Measurements from ENCODE around the gene FGFR2. TPM values are rescaled to one million over a fixed set of nuclear protein-coding genes. Genes with fewer than 3 reads are reported as not detected.

The FGFR2 gene
- total RNA-seq, 4 donors from 2014 or later = 0.11 to 0.31 (median 0.22) TPM; not detected in 1

- Histone ChIP-seq H3K27ac (no peak overlapping the region), H3K36me3 (no peaks in the 10 kb centered on the region), H3K27me3 (no peaks in the 10 kb centered on the region), H3K4me1 (no peaks in the 10 kb centered on the region), H3K9me3 (no peaks in the 10 kb centered on the region), H3K4me3 (no peak overlapping the region)
- ATAC-seq (no peak), DNase-seq (no peak)
- in situ Hi-C loops (cut with MboI; ENCODE audit: low sequenced_read_pairs in 4 of 4) (no loop called here), intact Hi-C loops (cut with DNase I; ENCODE audit: low total_unique reads) (no loop called here)
- TF ChIP-seq POLR2A (IDR thresholded peaks at IDR 0.05) (no peak), CTCF (IDR thresholded peaks at IDR 0.05 in 4 of 5, conservative IDR thresholded peaks at IDR 0.05 in 1 of 5) (no peak)
Observed at GRCh38 chr10:121435099-121435875, 163.0 kb downstream of the FGFR2 start.

- in situ Hi-C loops (cut with MboI; ENCODE audit: low sequenced_read_pairs in 4 of 4) (no loop called here), intact Hi-C loops (cut with DNase I; ENCODE audit: low total_unique reads) (no loop called here)
- TF ChIP-seq POLR2A (IDR thresholded peaks at IDR 0.05) (no peak), CTCF (IDR thresholded peaks at IDR 0.05 in 4 of 5, conservative IDR thresholded peaks at IDR 0.05 in 1 of 5) (no peak)
- H3K27ac ChIP-seq = no peak overlapping the region
- ATAC-seq (no peak), DNase-seq (no peak)
- no peak overlapping the region for H3K4me3 ChIP-seq
- H3K36me3 ChIP-seq = no peaks in the 10 kb centered on the region
- H3K27me3 ChIP-seq = no peaks in the 10 kb centered on the region
- H3K9me3 ChIP-seq = no peaks in the 10 kb centered on the region
- H3K4me1 ChIP-seq = no peaks in the 10 kb centered on the region
Observed at GRCh38 chr10:121433965-121434364, 164.3 kb downstream of the FGFR2 start.

GRCh38 chr10:121428867-121429266 is 169.4 kb downstream of the FGFR2 start:
- H3K4me3 ChIP-seq = no peak overlapping the region
- DNase-seq (no peak), ATAC-seq (no peak)
- no peaks in the 10 kb centered on the region for H3K27me3 ChIP-seq
- intact Hi-C loops (cut with DNase I; ENCODE audit: low total_unique reads) = no loop called here
- in situ Hi-C loops (cut with MboI; ENCODE audit: low sequenced_read_pairs in 4 of 4) = no loop called here
- H3K9me3 ChIP-seq = no peaks in the 10 kb centered on the region
- H3K27ac ChIP-seq = no peak overlapping the region
- H3K4me1 ChIP-seq = no peaks in the 10 kb centered on the region
- TF ChIP-seq CTCF (IDR thresholded peaks at IDR 0.05 in 4 of 5, conservative IDR thresholded peaks at IDR 0.05 in 1 of 5) (no peak), POLR2A (IDR thresholded peaks at IDR 0.05) (no peak)
- no peaks in the 10 kb centered on the region for H3K36me3 ChIP-seq

Measured in gastrocnemius medialis (tissue), 4 donors.